ENCODE measurements around the gene CSTPP1.

The CSTPP1 gene

GRCh38 chr11:46958777-46959176 lies 22.2 kb downstream of the CSTPP1 start:
- TF ChIP-seq FOXP2 (optimal IDR thresholded peaks at IDR 0.05; ENCODE audit: borderline replicate concordance, extremely low read depth, extremely low read length, insufficient read depth) (no peak), SIN3A (IDR thresholded peaks at IDR 0.05; ENCODE audit: borderline replicate concordance, insufficient read depth, low read length) (no peak), TAF1 (IDR thresholded peaks at IDR 0.05; ENCODE audit: borderline replicate concordance, insufficient read depth, low read length) (no peak), POLR2AphosphoS5 (IDR thresholded peaks at IDR 0.05; ENCODE audit: low read depth, low read length) (no peak), REST (IDR thresholded peaks at IDR 0.05; ENCODE audit: insufficient read depth in 1 of 2, low read depth in 2 of 2, low read length in 2 of 2) (no peak)

GRCh38 chr11:46961041-46961440 lies 24.5 kb downstream of the CSTPP1 start:
- TF ChIP-seq TAF1 (IDR thresholded peaks at IDR 0.05; ENCODE audit: borderline replicate concordance, insufficient read depth, low read length), result no peak
- TF ChIP-seq POLR2AphosphoS5 (IDR thresholded peaks at IDR 0.05; ENCODE audit: low read depth, low read length), result no peak
- no peak for TF ChIP-seq SIN3A (IDR thresholded peaks at IDR 0.05; ENCODE audit: borderline replicate concordance, insufficient read depth, low read length)
- no peak for TF ChIP-seq FOXP2 (optimal IDR thresholded peaks at IDR 0.05; ENCODE audit: borderline replicate concordance, extremely low read depth, extremely low read length, insufficient read depth)
- no peak for TF ChIP-seq REST (IDR thresholded peaks at IDR 0.05; ENCODE audit: insufficient read depth in 1 of 2, low read depth in 2 of 2, low read length in 2 of 2)

GRCh38 chr11:46963844-46964243 lies 27.3 kb downstream of the CSTPP1 start:
- TF ChIP-seq SIN3A (IDR thresholded peaks at IDR 0.05; ENCODE audit: borderline replicate concordance, insufficient read depth, low read length), result no peak
- TF ChIP-seq TAF1 (IDR thresholded peaks at IDR 0.05; ENCODE audit: borderline replicate concordance, insufficient read depth, low read length), result no peak
- TF ChIP-seq REST (IDR thresholded peaks at IDR 0.05; ENCODE audit: insufficient read depth in 1 of 2, low read depth in 2 of 2, low read length in 2 of 2), result no peak
- TF ChIP-seq FOXP2 (optimal IDR thresholded peaks at IDR 0.05; ENCODE audit: borderline replicate concordance, extremely low read depth, extremely low read length, insufficient read depth), result no peak
- no peak for TF ChIP-seq POLR2AphosphoS5 (IDR thresholded peaks at IDR 0.05; ENCODE audit: low read depth, low read length)

GRCh38 chr11:46966773-46967172 lies 30.2 kb downstream of the CSTPP1 start:
- TF ChIP-seq SIN3A (IDR thresholded peaks at IDR 0.05; ENCODE audit: borderline replicate concordance, insufficient read depth, low read length), result no peak
- TF ChIP-seq TAF1 (IDR thresholded peaks at IDR 0.05; ENCODE audit: borderline replicate concordance, insufficient read depth, low read length), result no peak
- TF ChIP-seq POLR2AphosphoS5 (IDR thresholded peaks at IDR 0.05; ENCODE audit: low read depth, low read length), result no peak
- TF ChIP-seq FOXP2 (optimal IDR thresholded peaks at IDR 0.05; ENCODE audit: borderline replicate concordance, extremely low read depth, extremely low read length, insufficient read depth), result no peak
- no peak for TF ChIP-seq REST (IDR thresholded peaks at IDR 0.05; ENCODE audit: insufficient read depth in 1 of 2, low read depth in 2 of 2, low read length in 2 of 2)

DNA sequence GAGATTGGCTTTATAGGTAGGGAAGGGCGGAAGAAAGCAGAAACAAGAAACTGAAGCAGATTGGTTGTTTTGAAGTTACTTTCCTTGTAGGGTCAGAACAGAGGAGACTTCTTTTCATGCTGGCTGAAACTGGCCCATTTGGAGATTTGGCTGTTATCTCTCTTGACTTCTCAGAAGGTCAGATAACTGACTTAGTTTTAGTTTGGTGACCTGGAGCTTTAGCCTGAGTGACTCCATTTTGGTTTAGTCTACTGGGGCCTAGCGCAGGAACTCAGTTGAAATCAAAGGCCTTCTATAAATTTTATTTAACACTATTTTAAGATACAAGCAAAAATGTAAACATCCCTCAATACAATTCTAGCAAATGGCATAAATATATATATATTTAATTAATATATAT lies 31.4 kb downstream of the CSTPP1 start:
- TF ChIP-seq REST (IDR thresholded peaks at IDR 0.05; ENCODE audit: insufficient read depth in 1 of 2, low read depth in 2 of 2, low read length in 2 of 2) (no peak), FOXP2 (optimal IDR thresholded peaks at IDR 0.05; ENCODE audit: borderline replicate concordance, extremely low read depth, extremely low read length, insufficient read depth) (no peak), POLR2AphosphoS5 (IDR thresholded peaks at IDR 0.05; ENCODE audit: low read depth, low read length) (no peak), SIN3A (IDR thresholded peaks at IDR 0.05; ENCODE audit: borderline replicate concordance, insufficient read depth, low read length) (no peak), TAF1 (IDR thresholded peaks at IDR 0.05; ENCODE audit: borderline replicate concordance, insufficient read depth, low read length) (no peak)

All from PFSK-1 (cell line).